ENCODE results near the gene SLC25A11. TPM values are rescaled to one million over a fixed set of nuclear protein-coding genes. Genes with fewer than 3 reads are reported as not detected.

SLC25A11 gene
- total and polyA plus RNA-seq, 7 donors = 97.1 to 225 (median 128) TPM

DNA sequence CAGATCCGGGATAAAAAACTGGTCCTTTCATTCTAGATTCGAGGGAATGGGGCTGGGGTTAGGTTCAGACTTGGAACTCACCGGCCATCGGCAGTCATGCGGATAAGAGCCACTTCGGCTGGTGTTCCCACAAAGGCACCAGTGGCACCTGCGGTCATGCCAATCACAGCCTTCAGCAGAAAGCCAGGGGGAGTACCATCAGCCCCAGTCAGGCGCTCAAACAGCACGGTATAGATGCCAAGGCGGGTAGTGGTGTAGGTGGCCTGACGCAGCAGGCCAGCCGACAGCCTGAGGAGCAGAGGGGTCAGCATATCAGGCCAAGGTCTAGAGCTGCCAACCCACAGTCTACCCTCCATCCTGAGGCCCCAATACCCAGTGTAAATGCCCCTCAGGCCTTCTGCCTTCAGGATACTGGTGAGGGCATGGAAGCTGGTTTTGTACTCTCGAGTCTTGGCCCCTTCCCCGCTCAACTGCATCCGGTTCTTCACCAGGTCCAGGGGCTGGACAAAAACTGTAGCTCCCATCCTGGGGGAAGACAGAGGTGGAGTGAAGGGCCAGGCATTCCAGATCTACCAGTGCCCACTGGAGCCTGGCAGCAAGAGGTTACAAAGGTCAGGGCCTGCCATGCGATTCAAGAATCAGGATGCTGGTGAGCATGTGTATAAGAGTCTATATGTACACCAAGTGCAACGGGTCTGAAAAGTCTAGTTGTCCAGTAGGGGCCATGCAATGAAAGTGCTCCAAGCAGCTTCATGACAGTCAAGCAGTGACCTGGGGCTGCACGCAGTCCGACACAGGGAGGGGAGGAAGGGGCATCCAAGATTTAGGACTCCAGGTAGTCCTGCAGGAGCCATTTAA, 929 bp downstream of the SLC25A11 start:
- DNase-seq = peak in 1 of 2 donors; percentile 58
- peak in 1 of 4 donors; percentile 12 for ATAC-seq

DNA sequence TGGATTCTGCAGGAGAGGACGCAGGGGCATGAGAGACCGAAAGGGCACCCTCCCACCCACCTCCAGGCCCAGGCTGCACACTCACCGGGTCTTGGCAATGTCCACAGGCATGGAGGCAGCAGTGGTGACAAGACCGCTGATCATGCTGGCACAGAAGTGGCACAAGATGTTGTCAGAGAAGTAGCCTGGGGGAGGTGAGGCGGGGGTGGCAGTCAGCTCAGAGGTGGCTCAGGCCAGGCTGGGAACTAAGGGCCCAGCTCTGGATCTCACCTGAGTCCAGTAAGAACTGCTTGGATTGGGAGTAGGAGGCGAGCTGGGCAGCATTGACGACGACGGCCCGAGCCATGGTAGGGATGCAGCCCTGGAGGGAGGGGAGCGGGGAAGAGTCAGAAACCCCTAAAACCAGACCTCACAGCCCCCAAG, 1.8 kb downstream of the SLC25A11 start:
- Histone ChIP-seq H3K4me1 (peaks cover 46% of the 10 kb centered on the region), H3K27me3 (ENCODE audit: insufficient read depth in 3 of 3, low read length in 2 of 3) (no peaks in the 10 kb centered on the region)
- intact Hi-C loops (cut with DNase I) = loop anchor here (5.0 kb wide), 2 partner anchors 44 to 139 kb away; partner anchors contain the start of gene ZFP3 (in 1 of the 2)

More for the DNA sequence above, 929 bp downstream of the SLC25A11 start:
- Histone ChIP-seq H3K27me3 (ENCODE audit: insufficient read depth in 3 of 3, low read length in 2 of 3) (no peaks in the 10 kb centered on the region), H3K4me1 (peaks cover 46% of the 10 kb centered on the region), H3K4me3 (peak overlapping the region; percentile 80), H3K27ac (peak overlapping the region; percentile 95), H3K9me3 (no peaks in the 10 kb centered on the region), H3K36me3 (ENCODE audit: insufficient read depth in 1 of 2, low read depth in 1 of 2) (peaks cover 0 to 50% of the 10 kb centered on the region in 2 donors)
- WGBS, 3 donors = 25 to 41% (median 31%) methylated on average over 19 of the region's 19 CpGs
- intact Hi-C loops (cut with DNase I) = loop anchor here (5.0 kb wide), 2 partner anchors 43 to 138 kb away; partner anchors contain the start of gene ZFP3 (in 1 of the 2)
- TF ChIP-seq, protein P1, sequence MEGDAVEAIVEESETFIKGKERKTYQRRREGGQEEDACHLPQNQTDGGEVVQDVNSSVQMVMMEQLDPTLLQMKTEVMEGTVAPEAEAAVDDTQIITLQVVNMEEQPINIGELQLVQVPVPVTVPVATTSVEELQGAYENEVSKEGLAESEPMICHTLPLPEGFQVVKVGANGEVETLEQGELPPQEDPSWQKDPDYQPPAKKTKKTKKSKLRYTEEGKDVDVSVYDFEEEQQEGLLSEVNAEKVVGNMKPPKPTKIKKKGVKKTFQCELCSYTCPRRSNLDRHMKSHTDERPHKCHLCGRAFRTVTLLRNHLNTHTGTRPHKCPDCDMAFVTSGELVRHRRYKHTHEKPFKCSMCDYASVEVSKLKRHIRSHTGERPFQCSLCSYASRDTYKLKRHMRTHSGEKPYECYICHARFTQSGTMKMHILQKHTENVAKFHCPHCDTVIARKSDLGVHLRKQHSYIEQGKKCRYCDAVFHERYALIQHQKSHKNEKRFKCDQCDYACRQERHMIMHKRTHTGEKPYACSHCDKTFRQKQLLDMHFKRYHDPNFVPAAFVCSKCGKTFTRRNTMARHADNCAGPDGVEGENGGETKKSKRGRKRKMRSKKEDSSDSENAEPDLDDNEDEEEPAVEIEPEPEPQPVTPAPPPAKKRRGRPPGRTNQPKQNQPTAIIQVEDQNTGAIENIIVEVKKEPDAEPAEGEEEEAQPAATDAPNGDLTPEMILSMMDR (IDR thresholded peaks at IDR 0.05) = no peak

DNA sequence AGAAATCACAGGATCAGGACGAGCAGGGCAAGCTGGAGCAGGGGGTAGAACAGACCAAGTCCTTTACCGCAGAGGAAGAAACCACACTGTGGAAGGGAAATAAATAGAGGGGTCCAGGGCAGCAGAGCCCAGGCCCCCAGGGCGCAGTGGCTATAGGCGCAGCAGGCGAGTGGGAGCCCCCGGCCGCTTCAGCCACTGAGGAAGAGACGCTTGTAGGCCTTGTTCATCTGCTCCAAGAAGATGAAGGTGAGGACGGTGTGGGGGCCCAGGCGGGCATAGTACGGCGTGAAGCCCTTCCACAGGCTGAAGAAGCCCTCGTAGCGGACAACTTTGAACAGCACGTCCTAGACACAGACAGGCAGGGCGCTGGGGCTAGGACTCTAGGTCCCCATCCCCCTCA, 2.3 kb downstream of the SLC25A11 start:
- TF ChIP-seq, protein P1 (IDR thresholded peaks at IDR 0.05) = no peak
- DNase-seq (peak in 1 of 2 donors; percentile 50), ATAC-seq (no peak)
- H3K36me3 ChIP-seq (ENCODE audit: insufficient read depth in 1 of 2, low read depth in 1 of 2) = peaks cover 0 to 37% of the 10 kb centered on the region in 2 donors
- H3K4me1 ChIP-seq = peaks cover 46% of the 10 kb centered on the region
- peak overlapping the region; percentile 95 for H3K27ac ChIP-seq
- H3K27me3 ChIP-seq (ENCODE audit: insufficient read depth in 3 of 3, low read length in 2 of 3) = no peaks in the 10 kb centered on the region
- WGBS, 3 donors = 86 to 92% (median 88%) methylated on average over 16 of the region's 16 CpGs
- intact Hi-C loops (cut with DNase I) = loop anchor here (5.0 kb wide), 2 partner anchors 45 to 140 kb away; partner anchors contain the start of gene ZFP3 (in 1 of the 2)
- no peaks in the 10 kb centered on the region for H3K9me3 ChIP-seq
- H3K4me3 ChIP-seq = no peak overlapping the region

More for the DNA sequence above, 1.8 kb downstream of the SLC25A11 start:
- peak overlapping the region; percentile 80 for H3K4me3 ChIP-seq
- DNase-seq (no peak), ATAC-seq (no peak)
- H3K9me3 ChIP-seq = no peaks in the 10 kb centered on the region
- WGBS, 3 donors = 73 to 92% (median 79%) methylated on average over 11 of the region's 11 CpGs
- TF ChIP-seq, protein P1 (IDR thresholded peaks at IDR 0.05) = no peak
- H3K27ac ChIP-seq = peak overlapping the region; percentile 95
- H3K36me3 ChIP-seq (ENCODE audit: insufficient read depth in 1 of 2, low read depth in 1 of 2) = peaks cover 0 to 42% of the 10 kb centered on the region in 2 donors

DNA sequence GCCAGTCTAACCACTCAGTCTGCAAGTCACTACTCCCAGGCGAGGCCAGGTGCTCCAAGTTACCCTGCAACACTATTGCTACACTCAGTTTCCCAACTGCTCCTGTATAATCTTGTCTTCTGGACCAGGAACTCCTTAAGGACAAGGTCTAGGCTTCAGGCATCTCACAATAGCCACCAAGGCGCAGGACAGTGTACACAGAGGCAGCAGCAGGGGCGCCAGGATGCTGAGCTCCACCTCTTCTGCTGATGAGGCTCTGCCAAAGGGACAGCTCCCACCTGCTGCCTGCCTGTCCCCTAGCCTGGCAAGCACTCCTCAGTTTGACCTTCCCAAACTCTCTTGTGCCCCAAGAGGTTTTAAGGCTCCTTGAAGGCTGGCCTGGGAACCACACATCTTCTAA, 3.4 kb downstream of the SLC25A11 start:
- H3K4me3 ChIP-seq = peak overlapping the region; percentile 7
- WGBS, 3 donors = 39 to 68% (median 47%) methylated on average over 3 of the region's 3 CpGs
- no peaks in the 10 kb centered on the region for H3K9me3 ChIP-seq
- intact Hi-C loops (cut with DNase I) = loop anchor here (5.0 kb wide), 2 partner anchors 46 to 141 kb away; partner anchors contain the start of gene ZFP3 (in 1 of the 2)
- peak overlapping the region; percentile 95 for H3K27ac ChIP-seq
- ATAC-seq (peak in 1 of 4 donors; percentile 23), DNase-seq (peak in 1 of 2 donors; percentile 56)
- H3K4me1 ChIP-seq = peaks cover 43% of the 10 kb centered on the region
- peaks cover 0 to 30% of the 10 kb centered on the region in 2 donors for H3K36me3 ChIP-seq (ENCODE audit: insufficient read depth in 1 of 2, low read depth in 1 of 2)
- H3K27me3 ChIP-seq (ENCODE audit: insufficient read depth in 3 of 3, low read length in 2 of 3) = no peaks in the 10 kb centered on the region
- TF ChIP-seq, protein P1 (IDR thresholded peaks at IDR 0.05) = no peak
